GM06990 (cell line): Measurements from ENCODE around the gene OR14A2.
"Not testable (repeated sequence)": the region's sequence is repeated elsewhere in the genome, so short reads cannot be mapped to it uniquely, and the experiment has no call there.

ENCODE experiments used
- DNase-seq: peaks from one replicate; pipeline ENCODE4 v3.0.0-alpha.2; 2011; ENCODE audit not compliant: insufficient read length; ENCODE audit errors: extremely low read depth
- H3K27me3 ChIP-seq: replicated peaks from 2 replicates; pipeline ENCODE4 v1.6.0; 2011; ENCODE audit warnings: low read length; ENCODE audit not compliant: control insufficient read depth, insufficient read depth
- H3K36me3 ChIP-seq: 2 replicates; pipeline ENCODE4 v1.5.1; 2011; ENCODE audit warnings: low read length; ENCODE audit not compliant: control insufficient read depth, insufficient read depth
- H3K4me3 ChIP-seq: replicated peaks from 2 replicates; pipeline ENCODE4 v1.5.1; 2011; ENCODE audit warnings: low read depth, mild to moderate bottlenecking, control low read depth, low read length
- CTCF ChIP-seq: IDR thresholded peaks from 2 replicates; pipeline ENCODE4 v1.5.1; 2011; ENCODE audit warnings: low read length, control low read depth, mild to moderate bottlenecking, inconsistent platforms; ENCODE audit not compliant: insufficient read depth, poor library complexity, severe bottlenecking

Gene OR14A2

GRCh38 chr1:247747616-247748015, 325 bp downstream of the OR14A2 start:
- no peak for TF ChIP-seq CTCF
- Histone ChIP-seq H3K27me3 (no peaks in the 10 kb centered on the region), H3K36me3 (no peaks in the 10 kb centered on the region), H3K4me3 (no peak overlapping the region)
- no peak for DNase-seq

- no peak overlapping the region for H3K4me3 ChIP-seq
- no peaks in the 10 kb centered on the region for H3K27me3 ChIP-seq
- DNase-seq: no peak
- no peaks in the 10 kb centered on the region for H3K36me3 ChIP-seq
- TF ChIP-seq CTCF: no peak
Measured at GRCh38 chr1:247746391-247746935, 1.5 kb downstream of the OR14A2 start.

- DNase-seq, H3K36me3 ChIP-seq, H3K4me3 ChIP-seq, H3K27me3 ChIP-seq: not testable (repeated sequence)
Measured at GRCh38 chr1:247742215-247742760, 5.7 kb downstream of the OR14A2 start.

- H3K36me3 ChIP-seq: no peaks in the 10 kb centered on the region
- H3K27me3 ChIP-seq: no peaks in the 10 kb centered on the region
- no peak overlapping the region for H3K4me3 ChIP-seq
- no peak for TF ChIP-seq CTCF
- DNase-seq: no peak
Measured at GRCh38 chr1:247741756-247742155, 6.2 kb downstream of the OR14A2 start.

GRCh38 chr1:247740721-247741120, 7.2 kb downstream of the OR14A2 start:
- Histone ChIP-seq H3K27me3 (no peaks in the 10 kb centered on the region), H3K36me3 (no peaks in the 10 kb centered on the region), H3K4me3 (no peak overlapping the region)
- no peak for TF ChIP-seq CTCF
- DNase-seq: no peak

GRCh38 chr1:247738315-247738714, 9.6 kb downstream of the OR14A2 start, which contains the start of gene OR14K1:
Gene OR14K1 (plus strand): TSS chr1:247738615. CDS start chr1:247738615, 0 bp downstream.
- DNase-seq: no peak
- H3K27me3 ChIP-seq: no peaks in the 10 kb centered on the region
- H3K4me3 ChIP-seq: no peak within 1 kb of the TSS
- TF ChIP-seq CTCF: no peak
- no peaks in the 10 kb centered on the region for H3K36me3 ChIP-seq
